H9 (cell line): Measurements from ENCODE around the gene TEK. TPM values are rescaled to one million over a fixed set of nuclear protein-coding genes. Genes with fewer than 3 reads are reported as not detected.
"Not testable (repeated sequence)": the region's sequence is repeated elsewhere in the genome, so short reads cannot be mapped to it uniquely, and the experiment has no call there.

ENCODE experiments used
- DNase-seq: peaks from one replicate; pipeline ENCODE4 v3.0.0-alpha.2; 2017
- H2AFZ ChIP-seq: one replicate; pipeline ENCODE4 v1.6.1; 2013; ENCODE audit warnings: mild to moderate bottlenecking, low read length, control low read depth, moderate library complexity
- H2AK5ac ChIP-seq: 2 replicates; pipeline ENCODE4 v1.6.1; 2013; ENCODE audit warnings: low read length, control low read depth, mixed read lengths; ENCODE audit not compliant: insufficient read length
- H2BK120ac ChIP-seq: one replicate; pipeline ENCODE4 v1.6.1; 2013; ENCODE audit warnings: low read depth, mild to moderate bottlenecking, low read length, control low read depth, inconsistent platforms; ENCODE audit not compliant: poor library complexity, severe bottlenecking
- H2BK12ac ChIP-seq: 2 replicates; pipeline ENCODE4 v1.6.1; 2013; ENCODE audit warnings: low read length, control low read depth, mixed read lengths, low read depth; ENCODE audit not compliant: insufficient read length
- H2BK15ac ChIP-seq: 2 replicates; pipeline ENCODE4 v1.6.1; 2013; ENCODE audit warnings: low read depth, low read length, control low read depth
- H2BK20ac ChIP-seq: one replicate; pipeline ENCODE4 v1.6.1; 2013; ENCODE audit warnings: low read depth, mild to moderate bottlenecking, low read length, control low read depth, inconsistent platforms; ENCODE audit not compliant: poor library complexity, severe bottlenecking
- H2BK5ac ChIP-seq: 2 replicates; pipeline ENCODE4 v1.6.1; 2013; ENCODE audit warnings: low read length, control low read depth, mixed read lengths; ENCODE audit not compliant: insufficient read length
- H3K14ac ChIP-seq: 2 replicates; pipeline ENCODE4 v1.6.1; 2013; ENCODE audit warnings: low read length, control low read depth; ENCODE audit not compliant: insufficient read depth
- H3K18ac ChIP-seq: 2 replicates; pipeline ENCODE4 v1.6.1; 2013; ENCODE audit warnings: low read depth, mild to moderate bottlenecking, mixed read lengths, low read length, control low read depth; ENCODE audit not compliant: insufficient read length
- H3K23ac ChIP-seq: 2 replicates; pipeline ENCODE4 v1.6.1; 2013; ENCODE audit warnings: low read length, control low read depth, mixed read lengths, low read depth; ENCODE audit not compliant: insufficient read length
- H3K23me2 ChIP-seq: 2 replicates; pipeline ENCODE4 v1.6.1; 2013; ENCODE audit warnings: low read depth, mild to moderate bottlenecking, mixed read lengths, low read length, control low read depth; ENCODE audit not compliant: insufficient read length, poor library complexity, severe bottlenecking
- H3K27ac ChIP-seq: 2 replicates; pipeline ENCODE4 v1.5.1; 2013; ENCODE audit warnings: low read length, control low read depth, mixed read lengths, low read depth; ENCODE audit not compliant: insufficient read length
- H3K27me3 ChIP-seq: 2 replicates; pipeline ENCODE4 v1.6.1; 2013; ENCODE audit warnings: low read length, control low read depth, inconsistent platforms; ENCODE audit not compliant: insufficient read depth
- H3K4ac ChIP-seq: 2 replicates; pipeline ENCODE4 v1.6.1; 2013; ENCODE audit warnings: low read depth, mild to moderate bottlenecking, control low read depth, inconsistent platforms, low read length, moderate library complexity
- H3K4me1 ChIP-seq: 2 replicates; pipeline ENCODE4 v1.6.1; 2013; ENCODE audit warnings: low read length, control low read depth, inconsistent platforms; ENCODE audit not compliant: insufficient read depth
- H3K4me2 ChIP-seq: 2 replicates; pipeline ENCODE4 v1.6.1; 2013; ENCODE audit warnings: low read length, control low read depth, mixed read lengths; ENCODE audit not compliant: insufficient read length, insufficient read depth
- H3K56ac ChIP-seq: 2 replicates; pipeline ENCODE4 v1.6.1; 2013; ENCODE audit warnings: low read depth, mild to moderate bottlenecking, mixed read lengths, low read length, control low read depth; ENCODE audit not compliant: insufficient read length
- H3K79me1 ChIP-seq: 2 replicates; pipeline ENCODE4 v1.6.1; 2013; ENCODE audit warnings: low read depth, mild to moderate bottlenecking, moderate library complexity, low read length, control low read depth, inconsistent platforms; ENCODE audit not compliant: insufficient read depth, poor library complexity, severe bottlenecking
- H3K79me2 ChIP-seq: 2 replicates; pipeline ENCODE4 v1.6.1; 2013; ENCODE audit warnings: low read length, control low read depth, inconsistent platforms; ENCODE audit not compliant: insufficient read depth
- H3K9ac ChIP-seq: 2 replicates; pipeline ENCODE4 v1.6.1; 2013; ENCODE audit warnings: low read length, control low read depth, mixed read lengths; ENCODE audit not compliant: insufficient read length; ENCODE audit errors: extremely low read depth
- H3K9me3 ChIP-seq: one replicate; pipeline ENCODE4 v1.6.1; 2013; ENCODE audit warnings: low read depth, low read length, inconsistent platforms; ENCODE audit not compliant: control insufficient read depth
- H3T11ph ChIP-seq: one replicate; pipeline ENCODE4 v1.6.1; 2013; ENCODE audit warnings: mild to moderate bottlenecking, low read length, control low read depth, inconsistent platforms
- H4K20me1 ChIP-seq: one replicate; pipeline ENCODE4 v1.6.1; 2013; ENCODE audit not compliant: control insufficient read depth, insufficient read length, insufficient read depth
- H4K5ac ChIP-seq: 2 replicates; pipeline ENCODE4 v1.6.1; 2013; ENCODE audit warnings: low read depth, mild to moderate bottlenecking, mixed read lengths, low read length, control low read depth; ENCODE audit not compliant: insufficient read length
- H4K8ac ChIP-seq: replicated peaks from 2 replicates; pipeline ENCODE4 v1.6.1; 2013; ENCODE audit warnings: low read length, control low read depth, mixed read lengths, low read depth; ENCODE audit not compliant: insufficient read length
- H4K91ac ChIP-seq: 2 replicates; pipeline ENCODE4 v1.6.1; 2013; ENCODE audit warnings: low read depth, mild to moderate bottlenecking, moderate library complexity, mixed read lengths, low read length, control low read depth; ENCODE audit not compliant: insufficient read length
- H3K27ac Mint-ChIP-seq, 3 experiments: 2 replicates in 2 of 3; 3 replicates in 1 of 3; pipeline ENCODE4 v1.8.0; 2020 to 2021; ENCODE audit warnings: mixed read lengths in 3 of 3, mild to moderate bottlenecking in 1 of 3, moderate library complexity in 1 of 3
- H3K27me3 Mint-ChIP-seq: 2 replicates; pipeline ENCODE4 v1.8.0; 2021; ENCODE audit warnings: low read depth, mild to moderate bottlenecking, moderate library complexity, mixed read lengths
- H3K36me3 Mint-ChIP-seq, 3 experiments: 2 replicates in 2 of 3; 3 replicates in 1 of 3; pipeline ENCODE4 v1.8.0; 2020 to 2021; ENCODE audit warnings: low read depth in 3 of 3, mixed read lengths in 3 of 3; ENCODE audit not compliant: insufficient read depth in 1 of 3
- H3K4me1 Mint-ChIP-seq, 2 experiments: 2 replicates each; pipeline ENCODE4 v1.8.0; 2020; ENCODE audit warnings: mixed read lengths in 2 of 2
- H3K4me3 Mint-ChIP-seq, 2 experiments: 2 replicates in 1 of 2; 3 replicates in 1 of 2; pipeline ENCODE4 v1.8.0; 2020 to 2021; ENCODE audit warnings: mild to moderate bottlenecking in 2 of 2, mixed read lengths in 2 of 2, moderate library complexity in 1 of 2
- H3K9me3 Mint-ChIP-seq, 2 experiments: 2 replicates in 1 of 2; 3 replicates in 1 of 2; pipeline ENCODE4 v1.8.0; 2020; ENCODE audit warnings: mild to moderate bottlenecking in 2 of 2, mixed read lengths in 2 of 2, moderate library complexity in 1 of 2
- WGBS: extraction: QIAGEN DNeasy Blood & Tissue Kit; methylation state at CpG from one replicate; pipeline ENCODE4 v1.1.7; 2013; ENCODE audit warnings: missing lambda C conversion rate, low lambda C conversion rate, mixed read lengths; ENCODE audit not compliant: insufficient read length; ENCODE audit errors: extremely low coverage; 5-methylcytosine and 5-hydroxymethylcytosine counted together
- total RNA-seq: library from RNA; stranded (reverse); gene quantifications from 2 replicates; pipeline ENCODE4 v1.2.1, GENCODE V29; 2021
- TF ChIP-seq, protein P1 (sequence below): fragments of 200-600 bp; sonication (generic); conservative IDR thresholded peaks from 3 replicates; pipeline ENCODE4 v1.8.0; 2021; ENCODE audit warnings: antibody characterized with exemption, mild to moderate bottlenecking

Gene TEK
- total RNA-seq, 1 experiment from 2014 or later: 1.8 TPM

DNA sequence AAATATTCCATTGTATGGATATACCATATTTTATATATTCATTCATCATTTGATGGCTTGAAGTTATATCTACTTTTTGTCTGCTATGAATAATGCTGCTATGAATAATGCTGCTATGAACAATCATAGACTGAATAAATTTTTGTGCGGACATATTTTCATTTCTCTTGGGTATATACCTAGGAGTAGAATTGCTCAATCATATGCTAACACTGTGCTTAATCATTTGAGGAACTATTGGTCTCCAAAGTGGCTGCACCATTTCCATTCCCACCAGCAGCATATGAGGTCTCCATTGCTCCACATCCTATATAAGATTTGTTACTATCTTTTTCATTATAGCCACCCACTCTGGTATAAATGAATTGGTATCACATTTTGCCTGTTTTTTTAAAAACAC lies 18.3 kb upstream of the TEK start:
- Histone ChIP-seq H2AK5ac (no peak overlapping the region), H3K79me1 (no peaks in the 10 kb centered on the region), H2BK15ac (no peak overlapping the region), H3K14ac (no peak overlapping the region), H3K23me2 (no peaks in the 10 kb centered on the region), H3K23ac (no peak overlapping the region), H3K27ac (no peak overlapping the region), H3K4ac (no peak overlapping the region), H2BK120ac (no peak overlapping the region), H3K4me1 (no peaks in the 10 kb centered on the region; the same call in 1 of the 2 replicates), H2BK12ac (no peak overlapping the region), H3K79me2 (no peaks in the 10 kb centered on the region), H2AFZ (no peak overlapping the region), H4K20me1 (no peaks in the 10 kb centered on the region), H3K9me3 (no peaks in the 10 kb centered on the region), H3K18ac (no peak overlapping the region), H4K91ac (no peak overlapping the region), H4K8ac (no peak overlapping the region), H3K4me2 (no peak overlapping the region), H4K5ac (no peak overlapping the region), H2BK20ac (no peak overlapping the region), H3K27me3 (no peaks in the 10 kb centered on the region), H2BK5ac (no peak overlapping the region), H3K9ac (no peak overlapping the region), H3T11ph (no peak overlapping the region), H3K56ac (no peak overlapping the region)
- Mint-ChIP-seq H3K4me1 (no peaks in the 10 kb centered on the region), H3K27ac (no peak overlapping the region), H3K9me3 (peaks cover 0 to 7% of the 10 kb centered on the region in 2 experiments; a peak in 3 of 5 replicates), H3K27me3 (no peaks in the 10 kb centered on the region), H3K36me3 (peaks cover 0 to 5% (median 0%) of the 10 kb centered on the region in 3 experiments; a peak in 2 of 7 replicates), H3K4me3 (no peak overlapping the region)
- DNase-seq: no peak
- WGBS: no CpG with 5 or more reads among the region's 1 CpG
- TF ChIP-seq, protein P1, sequence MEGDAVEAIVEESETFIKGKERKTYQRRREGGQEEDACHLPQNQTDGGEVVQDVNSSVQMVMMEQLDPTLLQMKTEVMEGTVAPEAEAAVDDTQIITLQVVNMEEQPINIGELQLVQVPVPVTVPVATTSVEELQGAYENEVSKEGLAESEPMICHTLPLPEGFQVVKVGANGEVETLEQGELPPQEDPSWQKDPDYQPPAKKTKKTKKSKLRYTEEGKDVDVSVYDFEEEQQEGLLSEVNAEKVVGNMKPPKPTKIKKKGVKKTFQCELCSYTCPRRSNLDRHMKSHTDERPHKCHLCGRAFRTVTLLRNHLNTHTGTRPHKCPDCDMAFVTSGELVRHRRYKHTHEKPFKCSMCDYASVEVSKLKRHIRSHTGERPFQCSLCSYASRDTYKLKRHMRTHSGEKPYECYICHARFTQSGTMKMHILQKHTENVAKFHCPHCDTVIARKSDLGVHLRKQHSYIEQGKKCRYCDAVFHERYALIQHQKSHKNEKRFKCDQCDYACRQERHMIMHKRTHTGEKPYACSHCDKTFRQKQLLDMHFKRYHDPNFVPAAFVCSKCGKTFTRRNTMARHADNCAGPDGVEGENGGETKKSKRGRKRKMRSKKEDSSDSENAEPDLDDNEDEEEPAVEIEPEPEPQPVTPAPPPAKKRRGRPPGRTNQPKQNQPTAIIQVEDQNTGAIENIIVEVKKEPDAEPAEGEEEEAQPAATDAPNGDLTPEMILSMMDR: no peak

DNA sequence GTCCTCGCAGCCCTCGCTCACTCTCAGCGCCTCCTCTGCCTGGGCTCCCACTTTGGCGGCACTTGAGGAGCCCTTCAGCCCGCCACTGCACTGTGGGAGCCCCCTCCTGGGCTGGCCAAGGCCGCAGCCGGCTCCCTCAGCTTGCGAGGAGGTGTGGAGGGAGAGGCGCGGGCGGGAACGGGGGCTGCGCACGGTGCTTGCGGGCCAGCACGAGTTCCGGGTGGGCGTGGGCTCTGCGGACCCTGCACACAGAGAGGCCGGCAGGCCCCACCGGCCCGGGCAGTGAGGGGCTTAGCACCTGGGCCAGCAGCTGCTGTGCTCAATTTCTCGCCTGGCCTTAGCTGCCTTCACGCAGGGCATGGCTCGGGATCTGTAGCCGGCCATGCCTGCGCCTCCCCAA lies 16.5 kb upstream of the TEK start:
- H3T11ph ChIP-seq, H3K18ac ChIP-seq, DNase-seq, H2BK120ac ChIP-seq, H3K9me3 ChIP-seq, H3K4me1 Mint-ChIP-seq, H3K9me3 Mint-ChIP-seq, H3K4me2 ChIP-seq, H3K4ac ChIP-seq, H3K23ac ChIP-seq, H3K23me2 ChIP-seq, H4K91ac ChIP-seq, H3K14ac ChIP-seq, H3K27me3 ChIP-seq, H3K79me1 ChIP-seq, H4K8ac ChIP-seq, H3K27ac ChIP-seq, H3K4me1 ChIP-seq, H2BK12ac ChIP-seq, H2AFZ ChIP-seq, H3K36me3 Mint-ChIP-seq, H2AK5ac ChIP-seq, H3K56ac ChIP-seq, H3K79me2 ChIP-seq, H2BK20ac ChIP-seq, H4K5ac ChIP-seq, H3K27ac Mint-ChIP-seq, H2BK5ac ChIP-seq, H3K9ac ChIP-seq, H3K27me3 Mint-ChIP-seq, H3K4me3 Mint-ChIP-seq, H2BK15ac ChIP-seq, H4K20me1 ChIP-seq: not testable (repeated sequence)
- WGBS: no CpG with 5 or more reads among the region's 27 CpGs
